ENCODE results near the gene TNRC6C. TPM values are rescaled to one million over a fixed set of nuclear protein-coding genes. Genes with fewer than 3 reads are reported as not detected.

TNRC6C gene
- total and polyA plus RNA-seq, 2 of the 13 experiments (the other 11 are each of a cell fraction or from before 2014, with no cell fraction given), result 0.66 to 4.9 TPM

- TF ChIP-seq ZNF710 (CRISPR knock-in tag; IDR thresholded peaks at IDR 0.05; ENCODE audit: borderline replicate concordance) (no peak), ZNF784 (CRISPR knock-in tag; IDR thresholded peaks at IDR 0.05; ENCODE audit: borderline replicate concordance) (no peak; the same call in 1 of the 2 replicates), KDM5A (IDR thresholded peaks at IDR 0.05; ENCODE audit: borderline replicate concordance, low read length) (no peak), CEBPB (IDR thresholded peaks at IDR 0.05; ENCODE audit: borderline replicate concordance, low read depth, low read length) (no peak), NFKB2 (CRISPR knock-in tag; IDR thresholded peaks at IDR 0.05; ENCODE audit: borderline replicate concordance) (0 out of 2 replicates have a peak, but pooled peaks have one; percentile 7), EZH2 (conservative IDR thresholded peaks at IDR 0.05; ENCODE audit: low read depth, low read length) (no peak), ESRRA (CRISPR knock-in tag; IDR thresholded peaks at IDR 0.05; ENCODE audit: low read depth) (peak; percentile 61; the same call in 1 of the 2 replicates), FOXK1 (CRISPR knock-in tag; IDR thresholded peaks at IDR 0.05; ENCODE audit: borderline replicate concordance, low read depth) (no peak), KMT2B (CRISPR knock-in tag; IDR thresholded peaks at IDR 0.05) (no peak), ZNF678 (CRISPR knock-in tag; IDR thresholded peaks at IDR 0.05) (0 out of 2 replicates have a peak, but pooled peaks have one; percentile 26), U2AF2 (IDR thresholded peaks at IDR 0.05; ENCODE audit: low read depth, low read length) (no peak), ZSCAN22 (CRISPR knock-in tag; IDR thresholded peaks at IDR 0.05) (no peak), ZNF790 (CRISPR knock-in tag; IDR thresholded peaks at IDR 0.05; ENCODE audit: borderline replicate concordance) (no peak), NCOA2 (CRISPR knock-in tag; IDR thresholded peaks at IDR 0.05) (no peak; the same call in 1 of the 2 replicates), SCMH1 (CRISPR knock-in tag; IDR thresholded peaks at IDR 0.05; ENCODE audit: borderline replicate concordance) (no peak), E2F5 (CRISPR knock-in tag; conservative IDR thresholded peaks at IDR 0.05) (no peak), MTF1 (CRISPR knock-in tag; IDR thresholded peaks at IDR 0.05) (no peak), ZNF558 (CRISPR knock-in tag; IDR thresholded peaks at IDR 0.05; ENCODE audit: borderline replicate concordance) (peak; percentile 33; the same call in 1 of the 2 replicates), CHD2 (IDR thresholded peaks at IDR 0.05; ENCODE audit: low read depth, low read length) (no peak), MZF1 (CRISPR knock-in tag; IDR thresholded peaks at IDR 0.05; ENCODE audit: borderline replicate concordance) (no peak), ZNF30 (CRISPR knock-in tag; IDR thresholded peaks at IDR 0.05) (no peak), ZNF253 (CRISPR knock-in tag; IDR thresholded peaks at IDR 0.05; ENCODE audit: borderline replicate concordance) (no peak), ZNF557 (CRISPR knock-in tag; IDR thresholded peaks at IDR 0.05) (no peak), ASH2L (IDR thresholded peaks at IDR 0.05; ENCODE audit: insufficient read length, low read depth, low read length) (no peak), HDAC2 (CRISPR knock-in tag; IDR thresholded peaks at IDR 0.05) (no peak), PHB2 (IDR thresholded peaks at IDR 0.05; ENCODE audit: partially characterized antibody) (no peak)
- TF ChIP-seq, protein P1, sequence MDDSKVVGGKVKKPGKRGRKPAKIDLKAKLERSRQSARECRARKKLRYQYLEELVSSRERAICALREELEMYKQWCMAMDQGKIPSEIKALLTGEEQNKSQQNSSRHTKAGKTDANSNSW (CRISPR knock-in tag; IDR thresholded peaks at IDR 0.05; ENCODE audit: borderline replicate concordance), result no peak
Observed at GRCh38 chr17:78117027-78117981, 158.8 kb downstream of the TNRC6C start (continued).
